Measurements from ENCODE around the gene IKZF4.

DNA sequence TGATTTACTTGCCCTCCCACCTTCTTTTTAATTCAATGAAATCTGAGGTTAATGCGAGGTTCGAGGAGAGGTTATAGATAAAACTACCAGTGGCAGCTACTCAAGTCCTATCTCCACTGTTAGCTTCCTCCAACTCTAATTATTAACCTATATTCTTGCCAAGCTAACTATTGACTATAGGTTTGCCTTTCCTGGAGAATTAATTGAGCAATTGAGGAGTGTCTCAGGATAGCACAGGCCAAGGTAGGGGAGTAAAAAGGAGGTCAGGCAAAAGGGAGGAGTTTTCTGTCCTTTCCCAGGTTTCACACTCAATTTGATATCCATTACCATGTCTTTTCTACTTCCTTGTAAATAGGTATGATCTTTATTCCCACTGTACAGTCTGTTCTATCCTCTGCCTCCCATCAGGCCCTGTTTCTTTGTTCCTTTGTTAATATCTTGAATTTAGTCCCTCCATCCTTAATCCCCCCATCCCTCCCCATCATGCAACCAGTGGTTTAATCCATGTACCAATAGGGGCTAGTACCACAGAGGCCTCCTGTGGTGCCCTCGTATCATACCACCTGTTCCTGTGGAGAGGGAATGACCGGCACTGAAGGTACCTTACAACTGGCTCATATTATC lies 27.5 kb upstream of the IKZF4 start:
- TF ChIP-seq, protein P1, sequence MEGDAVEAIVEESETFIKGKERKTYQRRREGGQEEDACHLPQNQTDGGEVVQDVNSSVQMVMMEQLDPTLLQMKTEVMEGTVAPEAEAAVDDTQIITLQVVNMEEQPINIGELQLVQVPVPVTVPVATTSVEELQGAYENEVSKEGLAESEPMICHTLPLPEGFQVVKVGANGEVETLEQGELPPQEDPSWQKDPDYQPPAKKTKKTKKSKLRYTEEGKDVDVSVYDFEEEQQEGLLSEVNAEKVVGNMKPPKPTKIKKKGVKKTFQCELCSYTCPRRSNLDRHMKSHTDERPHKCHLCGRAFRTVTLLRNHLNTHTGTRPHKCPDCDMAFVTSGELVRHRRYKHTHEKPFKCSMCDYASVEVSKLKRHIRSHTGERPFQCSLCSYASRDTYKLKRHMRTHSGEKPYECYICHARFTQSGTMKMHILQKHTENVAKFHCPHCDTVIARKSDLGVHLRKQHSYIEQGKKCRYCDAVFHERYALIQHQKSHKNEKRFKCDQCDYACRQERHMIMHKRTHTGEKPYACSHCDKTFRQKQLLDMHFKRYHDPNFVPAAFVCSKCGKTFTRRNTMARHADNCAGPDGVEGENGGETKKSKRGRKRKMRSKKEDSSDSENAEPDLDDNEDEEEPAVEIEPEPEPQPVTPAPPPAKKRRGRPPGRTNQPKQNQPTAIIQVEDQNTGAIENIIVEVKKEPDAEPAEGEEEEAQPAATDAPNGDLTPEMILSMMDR (IDR thresholded peaks at IDR 0.05) = no peak
- TF ChIP-seq POLR2AphosphoS5 (IDR thresholded peaks at IDR 0.05) = no peak
- no peak for TF ChIP-seq POLR2A (IDR thresholded peaks at IDR 0.05)
